GM12892 (cell line): ENCODE measurements around the gene ORMDL2.

Experiments used
- POLR2A ChIP-seq: IDR thresholded peaks from 2 replicates; pipeline ENCODE4 v1.6.1; 2011; ENCODE audit warnings: low read depth, low read length, control low read depth
- POLR2AphosphoS5 ChIP-seq: IDR thresholded peaks from 2 replicates; pipeline ENCODE4 v1.6.1; 2011; ENCODE audit warnings: low read depth, low read length, control low read depth
- TAF1 ChIP-seq: IDR thresholded peaks from 2 replicates; pipeline ENCODE4 v1.6.1; 2011; ENCODE audit warnings: low read depth, mild to moderate bottlenecking, control low read depth, low read length, borderline replicate concordance

DNA sequence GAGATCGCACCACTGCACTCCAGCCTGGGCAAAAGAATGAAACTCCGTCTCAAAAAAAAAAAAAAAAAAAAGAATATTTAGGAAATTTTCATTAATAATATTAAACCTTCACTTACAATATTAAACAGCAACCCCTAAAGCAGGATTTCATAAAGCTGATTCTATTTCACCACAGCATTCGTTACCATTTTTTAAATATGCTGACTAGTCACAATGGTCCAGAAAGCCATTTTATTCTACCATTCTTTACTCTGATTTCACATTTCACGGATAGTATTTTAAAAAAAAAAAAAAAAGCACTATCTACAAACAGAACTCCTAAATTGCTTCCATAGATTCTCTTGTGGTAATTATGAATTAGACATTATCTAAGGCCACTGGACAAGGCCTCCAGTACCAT is 27.9 kb upstream of the ORMDL2 start:
- TF ChIP-seq POLR2A (no peak), POLR2AphosphoS5 (no peak), TAF1 (no peak)
